H1 (cell line): ENCODE measurements around the gene TNFRSF14. TPM values are rescaled to one million over a fixed set of nuclear protein-coding genes. Genes with fewer than 3 reads are reported as not detected.

Source experiments
- CTCF ChIA-PET: fragments of 300-600 bp; sonication (Branson Sonifier 250); formaldehyde crosslinking; loops from one replicate; lab custom pipeline; 2021; ENCODE audit not compliant: partially characterized antibody; lab: Charles Lee
- POLR2A ChIA-PET: fragments of 300-600 bp; sonication (Branson Sonifier 250); formaldehyde crosslinking; loops from one replicate; lab custom pipeline; 2021; ENCODE audit warnings: inconsistent platforms; ENCODE audit not compliant: partially characterized antibody; lab: Charles Lee
- DNase-seq, 2 experiments: peaks; one replicate each; pipeline versions ENCODE4 v3.0.0 to v3.0.0-alpha.2; 2010 to 2022; ENCODE audit warnings: low spot score in 2 of 2, low read depth in 1 of 2, mixed read lengths in 1 of 2
- FAIRE-seq: peaks from 2 replicates; lab custom pipeline; 2011; peaks lifted over from hg19 to GRCh38; lab: Jason Lieb, UNC
- H2AFZ ChIP-seq: 2 replicates; pipeline ENCODE4 v1.8.1; 2012; ENCODE audit warnings: low read length, inconsistent platforms
- H2AK5ac ChIP-seq: 2 replicates; pipeline ENCODE4 v1.6.1; 2013; ENCODE audit warnings: low read depth, low read length
- H2BK120ac ChIP-seq: replicated peaks from 2 replicates; pipeline ENCODE3; 2013; ENCODE audit warnings: low read depth, low read length, inconsistent platforms
- H2BK12ac ChIP-seq: 2 replicates; pipeline ENCODE4 v1.6.1; 2013; ENCODE audit warnings: low read depth, low read length
- H2BK15ac ChIP-seq: 2 replicates; pipeline ENCODE4 v1.6.1; 2013; ENCODE audit warnings: low read length
- H2BK20ac ChIP-seq: 2 replicates; pipeline ENCODE4 v1.6.1; 2013; ENCODE audit warnings: low read length
- H2BK5ac ChIP-seq: 2 replicates; pipeline ENCODE4 v1.6.1; 2013; ENCODE audit warnings: low read depth, low read length
- H3K14ac ChIP-seq: 2 replicates; pipeline ENCODE4 v1.6.1; 2013; ENCODE audit warnings: inconsistent platforms; ENCODE audit not compliant: insufficient read length
- H3K18ac ChIP-seq: 2 replicates; pipeline ENCODE4 v1.6.1; 2013; ENCODE audit warnings: low read length; ENCODE audit errors: extremely low read depth
- H3K23ac ChIP-seq: 2 replicates; pipeline ENCODE4 v1.6.1; 2013; ENCODE audit warnings: inconsistent platforms; ENCODE audit not compliant: insufficient read length
- H3K23me2 ChIP-seq: 2 replicates; pipeline ENCODE4 v1.6.1; 2013; ENCODE audit warnings: low read depth, low read length
- H3K27ac ChIP-seq: 2 replicates; pipeline ENCODE4 v1.6.1; 2011; ENCODE audit warnings: low read depth, low read length, inconsistent platforms
- H3K27me3 ChIP-seq, 4 experiments: replicated peaks in 1 of 4; 1 replicate in 1 of 4; 2 replicates in 3 of 4; pipeline versions ENCODE4 v1.6.1 to v1.8.1; 2011 to 2013; ENCODE audit warnings: low read length in 3 of 4, mild to moderate bottlenecking in 3 of 4, inconsistent platforms in 2 of 4, mixed read lengths in 2 of 4, moderate library complexity in 1 of 4; ENCODE audit not compliant: control insufficient read depth in 3 of 4, insufficient read depth in 3 of 4; ENCODE audit errors: extremely low read depth in 1 of 4
- H3K36me3 ChIP-seq, 4 experiments: 2 replicates each; pipeline versions ENCODE4 v1.6.1 to v1.8.1; 2011 to 2013; ENCODE audit warnings: mild to moderate bottlenecking in 4 of 4, low read length in 3 of 4, moderate library complexity in 2 of 4, control low read depth in 1 of 4, inconsistent platforms in 1 of 4; ENCODE audit not compliant: insufficient read depth in 4 of 4, control insufficient read depth in 2 of 4
- H3K4ac ChIP-seq: replicated peaks from 2 replicates; pipeline ENCODE3; 2013; ENCODE audit warnings: low read length, low read depth, mixed read lengths, inconsistent platforms; ENCODE audit not compliant: insufficient read length
- H3K4me1 ChIP-seq, 4 experiments: replicated peaks in 1 of 4; 1 replicate in 1 of 4; 2 replicates in 3 of 4; pipeline versions ENCODE4 v1.6.1 to v1.8.1; 2011 to 2013; ENCODE audit warnings: low read length in 3 of 4, inconsistent platforms in 2 of 4, mixed read lengths in 1 of 4; ENCODE audit not compliant: insufficient read depth in 4 of 4, control insufficient read depth in 3 of 4
- H3K4me2 ChIP-seq, 2 experiments: 2 replicates each; pipeline versions ENCODE4 v1.6.1 to v1.8.1; 2011 to 2013; ENCODE audit warnings: low read depth in 2 of 2, low read length in 2 of 2, control low read depth in 1 of 2, inconsistent platforms in 1 of 2, mild to moderate bottlenecking in 1 of 2; ENCODE audit not compliant: insufficient read depth in 1 of 2
- H3K4me3 ChIP-seq, 4 experiments: fragments of 200-600, 300-600 bp in 1 of 4; sonication (generic), shearing (Covaris generic), sonication (Bioruptor Twin) in 1 of 4; 2 replicates each; pipeline versions ENCODE4 v1.5.1 to v1.8.1; 2011 to 2016; ENCODE audit warnings: low read length in 4 of 4, low read depth in 3 of 4, control low read depth in 2 of 4, inconsistent platforms in 2 of 4, mild to moderate bottlenecking in 2 of 4, mixed read lengths in 1 of 4, moderate library complexity in 1 of 4; ENCODE audit not compliant: insufficient read depth in 2 of 4; ENCODE audit errors: extremely low read depth in 1 of 4
- H3K56ac ChIP-seq: replicated peaks from 2 replicates; pipeline ENCODE3; 2013; ENCODE audit warnings: low read depth, mild to moderate bottlenecking, mixed read lengths, low read length, inconsistent platforms; ENCODE audit not compliant: insufficient read length
- H3K79me1 ChIP-seq: 2 replicates; pipeline ENCODE4 v1.6.1; 2013; ENCODE audit warnings: low read depth, low read length, control low read depth
- H3K79me2 ChIP-seq, 2 experiments: 2 replicates each; pipeline versions ENCODE4 v1.6.1 to v1.8.1; 2012 to 2013; ENCODE audit warnings: low read length in 2 of 2, mild to moderate bottlenecking in 2 of 2, inconsistent platforms in 1 of 2; ENCODE audit not compliant: insufficient read depth in 2 of 2, control insufficient read depth in 1 of 2
- H3K9ac ChIP-seq, 4 experiments: replicated peaks in 1 of 4; 1 replicate in 1 of 4; 2 replicates in 3 of 4; pipeline versions ENCODE4 v1.6.1 to v1.8.1; 2011 to 2013; ENCODE audit warnings: low read depth in 3 of 4, low read length in 3 of 4, control low read depth in 2 of 4, mild to moderate bottlenecking in 2 of 4, moderate library complexity in 2 of 4, inconsistent platforms in 1 of 4; ENCODE audit errors: extremely low read depth in 1 of 4
- H3K9me3 ChIP-seq, 2 experiments: 2 replicates each; pipeline versions ENCODE4 v1.6.1 to v1.8.1; 2012 to 2013; ENCODE audit warnings: mild to moderate bottlenecking in 2 of 2, moderate library complexity in 2 of 2, control low read depth in 1 of 2, inconsistent platforms in 1 of 2, low read depth in 1 of 2, low read length in 1 of 2, mixed read lengths in 1 of 2; ENCODE audit not compliant: insufficient read depth in 2 of 2
- H4K20me1 ChIP-seq, 2 experiments: replicated peaks in 1 of 2; 2 replicates each; pipeline versions ENCODE3 to v1.8.1; 2011 to 2013; ENCODE audit warnings: inconsistent platforms in 2 of 2, low read length in 2 of 2, mild to moderate bottlenecking in 1 of 2; ENCODE audit not compliant: insufficient read depth in 2 of 2, control insufficient read depth in 1 of 2
- H4K5ac ChIP-seq: 2 replicates; pipeline ENCODE4 v1.6.1; 2013; ENCODE audit warnings: low read length, low read depth, mixed read lengths, inconsistent platforms; ENCODE audit not compliant: insufficient read length
- H4K8ac ChIP-seq: 2 replicates; pipeline ENCODE4 v1.8.0; 2013; ENCODE audit warnings: mild to moderate bottlenecking, moderate library complexity, low read length, inconsistent platforms; ENCODE audit not compliant: insufficient read depth; ENCODE audit errors: extremely low read depth
- H4K91ac ChIP-seq: replicated peaks from 2 replicates; pipeline ENCODE3; 2013; ENCODE audit warnings: low read length, mixed read lengths, inconsistent platforms; ENCODE audit not compliant: insufficient read length
- FOSL1 ChIP-seq: IDR thresholded peaks from 2 replicates; pipeline ENCODE4 v1.6.1; 2011; ENCODE audit warnings: mild to moderate bottlenecking, low read depth, low read length, moderate library complexity; ENCODE audit not compliant: insufficient read depth
- GABPA ChIP-seq: IDR thresholded peaks from 2 replicates; pipeline ENCODE4 v1.6.1; 2011; ENCODE audit warnings: mild to moderate bottlenecking, low read length, moderate library complexity, borderline replicate concordance; ENCODE audit not compliant: insufficient read depth
- MAFK ChIP-seq: IDR thresholded peaks from 2 replicates; pipeline ENCODE4 v1.6.1; 2012; ENCODE audit warnings: low read depth, mild to moderate bottlenecking, improper control_type of control experiment, low read length
- MAX ChIP-seq: IDR thresholded peaks from 2 replicates; pipeline ENCODE4 v1.6.1; 2012; ENCODE audit warnings: inconsistent platforms
- SP1 ChIP-seq: IDR thresholded peaks from 2 replicates; pipeline ENCODE4 v1.6.1; 2011; ENCODE audit warnings: low read depth, low read length
- TBP ChIP-seq: IDR thresholded peaks from 2 replicates; pipeline ENCODE4 v1.6.1; 2011; ENCODE audit warnings: low read depth, low read length, improper control_type of control experiment
- USF2 ChIP-seq: IDR thresholded peaks from 2 replicates; pipeline ENCODE4 v1.6.1; 2011; ENCODE audit warnings: low read length, improper control_type of control experiment
- WGBS, 2 experiments: shearing (Covaris generic) in 1 of 2; methylation state at CpG; one replicate each; pipeline versions ENCODE4 v1.1.6 to v1.1.7; 2013 to 2015; ENCODE audit warnings: low lambda C conversion rate in 2 of 2, mixed read lengths in 2 of 2, inconsistent platforms in 1 of 2, low coverage in 1 of 2, missing lambda C conversion rate in 1 of 2; ENCODE audit not compliant: insufficient replicate concordance in 2 of 2, insufficient coverage in 1 of 2, insufficient read length in 1 of 2; ENCODE audit errors: extremely low coverage in 1 of 2, missing lambda C conversion rate in 1 of 2; 5-methylcytosine and 5-hydroxymethylcytosine counted together
- polyA plus RNA-seq, 7 experiments: library from polyadenylated mRNA; depleted of rRNA in 3 of 7; stranded (reverse) in 5 of 7; unstranded in 2 of 7; fragments of >200 nt in 5 of 7; fragments of 200-250 nt in 2 of 7; gene quantifications; 1 replicate in 5 of 7; 2 replicates in 1 of 7; 4 replicates in 1 of 7; pipeline versions ENCODE4 v1.2.1 to v1.2.3, GENCODE V29; 2011 to 2013; ENCODE audit warnings: missing spikeins in 2 of 7, mixed read lengths in 2 of 7
- total RNA-seq: library from RNA; stranded (reverse); fragmentation: NEBNext Ultra II Directional; extraction: Animal tissue kit (Norgen Biotek cat#: 25700); gene quantifications from 2 replicates; pipeline ENCODE4 v1.2.1, GENCODE V29; 2021

The TNFRSF14 gene
- total and polyA plus RNA-seq, 2 of the 8 experiments (the other 6 are each of a cell fraction or from before 2014, with no cell fraction given) = 0.36 to 0.50 TPM

DNA sequence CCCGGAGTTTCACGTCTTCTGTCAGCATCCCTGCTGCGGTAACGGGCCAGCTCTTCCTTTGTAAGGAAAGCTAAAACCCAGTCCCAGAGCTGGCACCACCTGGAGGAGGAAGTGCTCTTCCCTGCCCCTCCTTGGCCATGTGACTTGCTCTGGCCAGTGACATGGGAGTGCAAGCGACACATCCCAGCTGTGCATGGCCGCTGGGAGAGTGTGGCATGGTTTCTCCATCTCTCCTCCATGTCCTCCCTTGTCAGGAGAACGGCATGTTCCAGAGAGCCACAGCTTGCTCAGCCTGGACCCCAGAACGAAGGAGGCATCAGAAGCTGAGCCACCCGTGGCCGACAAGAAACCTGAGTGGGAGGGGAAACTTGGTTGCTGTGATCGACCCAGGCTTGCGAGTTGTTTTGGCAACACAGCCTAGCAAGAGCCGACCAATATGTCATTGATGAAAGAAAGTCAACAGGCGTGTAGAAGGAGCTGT lies 27.7 kb downstream of the TNFRSF14 start:
- Histone ChIP-seq H3K27me3 (no peaks in the 10 kb centered on the region), H3K4ac (no peak overlapping the region), H2BK20ac (0 out of 2 replicates have a peak overlapping the region, but pooled peaks have one; percentile 34), H3K9me3 (no peaks in the 10 kb centered on the region), H3K9ac (no peak overlapping the region; a peak in 1 of 7 replicates), H2AK5ac (no peak overlapping the region), H4K5ac (no peak overlapping the region), H3K14ac (no peak overlapping the region), H3K79me2 (no peaks in the 10 kb centered on the region), H2BK120ac (no peak overlapping the region), H3K23me2 (peaks cover 12% of the 10 kb centered on the region), H2BK15ac (0 out of 2 replicates have a peak overlapping the region, but pooled peaks have one; percentile 72), H4K20me1 (peaks cover 2 to 3% of the 10 kb centered on the region in 2 experiments), H2AFZ (no peak overlapping the region), H3K18ac (no peak overlapping the region; the same call in 1 of the 2 replicates), H3K56ac (no peak overlapping the region), H3K36me3 (no peaks in the 10 kb centered on the region), H4K91ac (no peak overlapping the region), H3K4me2 (peak overlapping the region in 1 of 2 experiments; percentile 44; a peak in 3 of 4 replicates), H3K27ac (no peak overlapping the region), H3K79me1 (no peaks in the 10 kb centered on the region; the same call in 1 of the 2 replicates), H2BK5ac (no peak overlapping the region), H3K4me1 (peaks cover 0 to 25% (median 9%) of the 10 kb centered on the region in 4 experiments; a peak in 4 of 7 replicates), H3K23ac (no peak overlapping the region), H3K4me3 (no peak overlapping the region), H2BK12ac (peak overlapping the region; percentile 50; the same call in 1 of the 2 replicates), H4K8ac (peak overlapping the region; percentile 79)
- FAIRE-seq (no peak), DNase-seq (no peak)
- CTCF ChIA-PET = interaction anchor here (0.6 to 4.5 kb wide), 3 partner anchors 20 to 36 kb away, joined by 3 to 24 read pairs (median 9); no protein-coding TSS in a partner anchor
- POLR2A ChIA-PET = interaction anchor here (0.9 to 1.4 kb wide), 3 partner anchors 21 to 80 kb away, joined by 3 to 4 read pairs (median 4); no protein-coding TSS in a partner anchor
- TF ChIP-seq MAX = peak; percentile 56
- TF ChIP-seq TBP = no peak
- no peak for TF ChIP-seq GABPA
- no peak for TF ChIP-seq SP1
- TF ChIP-seq USF2 = peak; percentile 72; the same call in 1 of the 2 replicates
- no peak for TF ChIP-seq FOSL1
- TF ChIP-seq MAFK = no peak
- WGBS, 2 experiments = 69% methylated on average over 14 of the region's 14 CpGs; no CpG with 5 or more reads in 1 of the 2 experiments
